GM11168 (cell line): ENCODE results near the gene MT1F.

Experiments used
- in situ Hi-C: fragments of 300-500 bp; cut with MboI; formaldehyde crosslinking; loops from one replicate; pipeline ENCODE4 v1.12.0; 2022; ENCODE audit warnings: low sequenced_read_pairs; ENCODE audit not compliant: unreplicated experiment

Gene MT1F

GRCh38 chr16:56625140-56625942 is 32.4 kb upstream of the MT1F start, which contains the start of gene MT1E:
TSS of gene MT1E (plus strand) at chr16:56625781. CDS start at chr16:56625852, 71 bp downstream.
- in situ Hi-C loops, result no loop called here

DNA sequence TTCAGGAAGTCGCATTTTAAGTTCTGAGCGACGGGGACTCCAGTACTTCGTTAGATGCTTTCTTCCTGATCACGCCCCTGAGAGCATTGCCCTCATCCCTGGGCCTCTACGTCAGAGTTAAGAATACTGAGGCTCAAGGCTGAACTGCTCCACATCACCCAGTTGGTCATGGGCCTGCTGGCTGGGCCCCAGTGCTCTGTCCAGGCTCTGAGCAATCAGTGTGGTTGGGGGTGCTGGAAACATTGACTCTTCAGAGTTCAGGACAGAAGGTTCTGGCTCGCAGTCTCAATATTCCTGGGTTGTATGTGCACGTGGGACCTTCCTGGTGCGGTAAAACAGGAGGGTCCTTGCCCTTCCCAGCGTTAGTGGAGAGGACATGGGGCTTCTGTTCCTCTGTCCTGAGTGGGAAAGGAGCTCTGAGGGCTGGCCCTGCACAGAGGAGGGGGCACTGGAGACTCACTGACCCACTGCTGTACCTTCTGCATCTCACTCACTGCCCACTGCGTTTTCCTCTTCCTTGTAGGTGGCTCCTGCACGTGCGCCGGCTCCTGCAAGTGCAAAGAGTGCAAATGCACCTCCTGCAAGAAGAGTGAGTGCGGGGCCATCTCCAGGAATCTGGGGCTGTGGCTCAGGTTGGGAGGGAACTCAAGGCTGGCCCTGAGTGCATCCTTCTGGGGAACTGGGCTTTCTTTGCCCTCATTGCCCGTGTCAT is 31.7 kb upstream of the MT1F start:
- in situ Hi-C loops, result no loop called here

GRCh38 chr16:56626685-56627084 is 31.1 kb upstream of the MT1F start:
- in situ Hi-C loops, result no loop called here

GRCh38 chr16:56628486-56629350 is 29.0 kb upstream of the MT1F start:
- in situ Hi-C loops, result no loop called here

- in situ Hi-C loops, result no loop called here
Observed at GRCh38 chr16:56629531-56629930, 28.2 kb upstream of the MT1F start.

DNA sequence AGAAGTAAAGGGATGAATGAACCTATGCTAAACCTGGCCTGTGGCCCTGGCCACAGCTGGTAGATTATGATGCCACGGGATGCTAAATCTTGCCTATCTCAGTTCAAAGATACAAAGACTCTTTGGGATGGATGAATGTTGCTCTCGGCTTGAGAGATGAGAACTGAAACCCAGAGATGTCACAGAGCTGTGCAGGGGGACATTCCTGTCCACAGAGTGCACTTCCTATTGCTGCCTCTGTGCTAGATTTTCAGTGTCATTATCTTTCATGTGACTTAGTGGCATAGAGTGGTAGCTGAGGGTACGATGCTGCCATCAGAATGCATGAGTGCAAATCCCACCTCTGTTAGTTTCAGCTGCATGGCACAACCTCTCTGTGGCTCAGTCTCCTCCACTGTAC is 27.6 kb upstream of the MT1F start:
- in situ Hi-C loops, result no loop called here

GRCh38 chr16:56631197-56631596 is 26.6 kb upstream of the MT1F start:
- in situ Hi-C loops, result no loop called here

DNA sequence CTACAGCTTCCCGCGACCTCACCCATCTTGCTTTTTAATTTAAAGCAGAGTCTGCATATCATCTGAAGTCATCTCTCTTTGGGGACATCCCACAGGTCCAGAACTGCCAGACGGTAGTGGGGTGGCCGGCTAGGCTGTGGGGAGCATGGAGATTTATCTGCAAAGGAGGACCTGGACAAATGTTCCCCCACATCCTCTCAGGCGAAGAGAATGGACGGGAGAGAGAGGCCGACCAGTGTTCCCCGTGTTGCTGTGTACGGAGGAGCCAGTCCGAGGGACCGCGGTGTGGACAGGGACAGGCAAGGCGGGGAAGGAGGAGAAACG is 26.0 kb upstream of the MT1F start:
- in situ Hi-C loops, result no loop called here

DNA sequence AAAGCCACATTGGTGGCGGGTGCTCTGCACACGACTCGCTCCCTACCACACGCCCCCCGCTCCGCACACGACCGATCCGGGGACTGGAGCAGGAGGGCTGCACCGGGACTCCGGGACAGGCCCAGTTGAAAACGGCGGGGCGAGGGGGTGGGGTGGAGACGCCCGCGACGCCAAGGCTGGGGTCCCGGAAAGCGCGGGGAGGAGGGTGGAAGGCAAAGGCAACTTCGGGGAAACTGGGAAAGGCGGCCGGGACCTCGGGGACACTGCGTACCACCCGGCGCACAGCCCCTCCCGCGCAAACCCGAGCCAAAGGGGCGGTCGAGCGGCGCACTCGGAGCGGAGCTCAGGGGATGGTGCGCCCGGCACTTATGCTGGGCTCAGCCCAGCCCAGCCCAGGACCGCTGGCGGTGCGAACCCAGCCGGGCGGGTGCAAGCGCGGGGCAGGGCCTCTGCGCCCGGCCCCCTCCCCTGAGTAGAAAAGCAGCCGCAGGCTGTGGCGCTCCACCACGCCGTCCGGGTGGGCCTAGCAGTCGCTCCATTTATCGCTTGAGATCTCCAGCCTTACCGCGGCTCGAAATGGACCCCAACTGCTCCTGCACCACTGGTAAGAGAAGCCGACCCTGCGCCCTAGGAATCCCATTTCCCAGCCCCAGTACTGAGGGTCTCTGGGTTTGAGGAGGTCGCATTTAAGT is 25.5 kb upstream of the MT1F start, which contains the start of gene MT1M:
TSS of gene MT1M (plus strand) at position 504 of the 692 bp plus-strand sequence. CDS start at position 577, 73 bp downstream.
- in situ Hi-C loops, result no loop called here

- in situ Hi-C loops, result no loop called here
Observed at GRCh38 chr16:56632848-56633365, 24.9 kb upstream of the MT1F start.

DNA sequence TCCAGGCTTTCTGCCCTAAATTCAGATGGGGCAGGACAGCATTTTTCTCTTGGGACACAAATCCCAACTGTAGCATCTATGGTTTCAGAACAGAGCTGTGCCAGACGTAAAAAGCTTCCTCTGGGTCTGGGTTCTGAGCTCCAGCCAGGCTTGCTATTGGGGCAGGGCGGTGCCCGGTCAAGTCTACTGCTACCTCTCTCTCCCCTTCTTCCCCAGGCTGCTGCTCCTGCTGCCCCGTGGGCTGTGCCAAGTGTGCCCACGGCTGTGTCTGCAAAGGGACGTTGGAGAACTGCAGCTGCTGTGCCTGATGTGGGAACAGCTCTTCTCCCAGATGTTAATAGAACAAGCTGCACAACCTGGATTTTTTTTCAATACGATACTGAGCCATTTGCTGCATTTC is 24.2 kb upstream of the MT1F start:
- in situ Hi-C loops, result no loop called here

DNA sequence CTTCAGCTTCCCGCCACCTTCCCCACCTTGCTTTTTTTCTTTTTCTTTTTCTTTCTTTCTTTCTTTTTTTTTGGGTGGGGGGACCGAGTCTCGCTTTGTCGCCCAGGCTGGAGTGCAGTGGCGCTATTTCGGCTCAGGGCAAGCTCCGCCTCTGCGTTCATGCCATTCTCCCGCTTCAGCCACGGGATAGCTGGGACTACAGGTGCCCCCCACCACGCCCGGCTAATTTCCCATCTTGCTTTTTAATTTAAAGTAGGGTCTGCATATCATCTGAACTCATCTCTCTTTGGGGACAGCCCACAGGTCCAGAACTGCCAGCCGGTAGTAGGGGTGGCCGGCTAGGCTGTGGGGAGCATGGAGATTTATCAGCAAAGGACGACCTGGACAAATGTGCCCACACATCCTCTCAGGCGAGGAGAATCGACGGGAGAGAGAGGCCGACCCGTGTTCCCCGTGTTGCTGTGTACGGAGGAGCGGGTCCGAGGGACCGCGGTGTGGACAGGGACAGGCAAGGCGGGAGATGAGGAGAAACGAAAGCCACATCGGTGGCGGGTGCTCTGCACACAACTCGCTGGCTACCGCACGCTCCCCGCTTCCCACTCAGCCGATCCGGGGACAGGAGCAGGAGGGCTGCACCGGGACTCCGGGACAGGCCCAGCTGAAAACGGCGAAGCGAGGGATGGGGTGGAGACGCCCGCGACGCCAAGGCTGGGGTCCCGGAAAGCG is 22.9 kb upstream of the MT1F start:
- in situ Hi-C loops, result no loop called here

- in situ Hi-C loops, result no loop called here
Observed at GRCh38 chr16:56635441-56635967, 22.3 kb upstream of the MT1F start.

DNA sequence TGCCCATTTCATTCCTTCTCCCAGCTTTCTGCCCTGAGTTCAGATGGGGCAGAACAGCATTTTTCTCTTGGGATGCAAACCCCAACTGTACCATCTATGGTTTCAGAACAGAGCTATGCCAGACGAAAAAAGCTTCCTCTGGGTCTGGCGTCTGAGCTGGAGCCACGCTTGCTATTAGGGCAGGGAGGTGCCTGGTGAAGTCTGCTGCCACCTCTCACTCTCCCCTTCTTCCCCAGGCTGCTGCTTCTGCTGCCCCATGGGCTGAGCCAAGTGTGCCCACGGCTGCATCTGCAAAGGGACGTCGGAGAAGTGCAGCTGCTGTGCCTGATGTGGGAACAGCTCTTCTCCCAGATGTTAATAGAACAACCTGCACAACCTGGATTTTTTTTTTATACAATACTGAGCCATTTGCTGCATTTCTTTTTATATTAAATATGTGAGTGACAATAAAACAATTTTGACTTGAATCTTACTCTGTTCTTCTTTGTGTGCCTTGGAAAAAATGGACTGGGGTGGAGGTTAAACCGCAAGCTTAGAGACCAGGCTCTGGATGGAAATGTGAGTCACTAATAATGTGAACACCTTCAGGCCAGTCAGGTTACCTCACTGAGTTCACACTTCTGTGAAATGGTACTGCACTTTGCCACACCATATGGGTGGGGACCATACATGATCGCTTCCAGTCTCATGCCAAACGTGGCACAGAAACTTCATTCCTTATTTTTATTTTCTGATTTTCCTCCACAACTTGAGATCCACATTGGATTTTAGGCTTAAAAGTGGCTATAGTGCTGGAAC is 20.9 kb upstream of the MT1F start:
- in situ Hi-C loops, result no loop called here

GRCh38 chr16:56637814-56638750 is 19.7 kb upstream of the MT1F start, which contains the start of gene MT1A:
TSS of gene MT1A (plus strand) at chr16:56638666. CDS start at chr16:56638739, 73 bp downstream.
- in situ Hi-C loops, result no loop called here

DNA sequence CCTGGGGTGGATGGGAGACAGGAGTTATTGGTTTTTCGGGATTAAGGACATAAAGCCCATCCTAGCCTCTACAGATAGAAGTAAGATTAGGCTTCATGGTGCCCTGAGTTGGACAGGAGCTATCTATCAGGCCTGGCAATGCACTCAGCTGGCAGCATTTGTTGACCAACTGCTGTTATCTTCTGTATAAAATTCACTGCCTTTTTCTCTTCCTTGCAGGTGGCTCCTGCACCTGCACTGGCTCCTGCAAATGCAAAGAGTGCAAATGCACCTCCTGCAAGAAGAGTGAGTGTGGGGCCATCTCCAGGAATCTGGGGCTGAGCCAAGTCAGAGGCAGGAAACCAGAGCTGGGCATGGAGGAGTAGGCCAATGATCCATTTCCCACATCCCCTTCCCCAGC is 18.7 kb upstream of the MT1F start:
- in situ Hi-C loops, result no loop called here

GRCh38 chr16:56640076-56640475 is 17.7 kb upstream of the MT1F start:
- in situ Hi-C loops, result no loop called here
